Suprapubic skin (tissue), 4 donors: ENCODE measurements around the gene LTF. TPM values are rescaled to one million over a fixed set of nuclear protein-coding genes. Genes with fewer than 3 reads are reported as not detected.

Source experiments
- DNase-seq, 2 donors: peaks; one replicate each; pipeline ENCODE4 v3.0.0-alpha.2; 2019; ENCODE audit warnings: low spot score in 2 of 2
- H3K27ac ChIP-seq: fragments of 200-600 bp; sonication (generic); one replicate; pipeline ENCODE4 v1.5.1; 2019
- H3K27me3 ChIP-seq: fragments of 200-600 bp; sonication (generic); one replicate; pipeline ENCODE4 v1.5.1; 2019
- H3K36me3 ChIP-seq: fragments of 200-600 bp; sonication (generic); one replicate; pipeline ENCODE4 v1.5.1; 2019
- H3K4me1 ChIP-seq: fragments of 200-600 bp; sonication (generic); one replicate; pipeline ENCODE4 v1.5.1; 2019
- H3K4me3 ChIP-seq: fragments of 200-600 bp; sonication (generic); one replicate; pipeline ENCODE4 v1.5.1; 2019; ENCODE audit warnings: mild to moderate bottlenecking
- H3K9me3 ChIP-seq: fragments of 200-600 bp; sonication (generic); one replicate; pipeline ENCODE4 v1.5.1; 2019
- EP300 ChIP-seq: sonication (generic); formaldehyde crosslinking; IDR thresholded peaks from one replicate; pipeline ENCODE4 v1.6.1; 2017; ENCODE audit warnings: antibody characterized with exemption
- POLR2A ChIP-seq, 2 donors: fragments of 450-650 bp; IDR thresholded peaks; one replicate each; pipeline ENCODE4 v1.6.1; 2017; ENCODE audit warnings: antibody characterized with exemption in 2 of 2, mild to moderate bottlenecking in 2 of 2, moderate library complexity in 2 of 2
- POLR2AphosphoS5 ChIP-seq, 3 donors: sonication (generic); formaldehyde crosslinking; IDR thresholded peaks; one replicate each; pipeline ENCODE4 v1.6.1; 2017; ENCODE audit warnings: antibody characterized with exemption in 3 of 3
- WGBS: methylation state at CpG from one replicate; pipeline ENCODE4 v1.1.5; 2018; 5-methylcytosine and 5-hydroxymethylcytosine counted together
- total RNA-seq, 4 donors: library from RNA; depleted of rRNA; stranded (reverse); fragments of >200 nt; gene quantifications; one replicate each; pipeline ENCODE4 v1.1.0, GENCODE V29; 2016
- TF ChIP-seq, protein P1 (sequence below), 2 donors: fragments of 200-600 bp in 1 of 2; fragments of 450-650 bp in 1 of 2; sonication (generic) in 1 of 2; IDR thresholded peaks; one replicate each; pipeline ENCODE4 v1.5.1; 2016 to 2019; ENCODE audit warnings: antibody characterized with exemption in 2 of 2, mild to moderate bottlenecking in 1 of 2, moderate library complexity in 1 of 2

Gene LTF
- total RNA-seq, 4 donors from 2014 or later = 2.3 to 8.6 (median 3.7) TPM

DNA sequence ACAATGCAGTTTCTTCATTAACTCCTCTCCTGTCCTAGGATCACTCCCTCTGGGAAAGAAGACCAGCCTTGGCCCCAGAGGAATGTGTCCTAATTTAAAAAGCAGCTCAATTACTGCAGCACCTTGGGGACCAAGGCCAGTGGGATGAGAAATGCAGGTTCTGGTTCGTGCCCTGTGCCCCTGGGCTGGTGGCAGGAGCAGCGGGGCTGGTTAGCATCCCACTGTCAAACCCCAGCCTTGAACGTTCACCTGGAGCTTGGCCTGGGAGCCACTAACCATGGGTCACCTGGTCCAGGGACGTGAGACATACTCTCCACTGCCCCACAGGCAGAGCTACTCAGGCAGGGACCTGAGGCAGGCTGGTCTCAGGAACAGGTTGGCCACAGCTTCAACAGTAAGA lies 24.7 kb upstream of the LTF start:
- no peaks in the 10 kb centered on the region for H3K9me3 ChIP-seq
- no peak overlapping the region for H3K4me3 ChIP-seq
- no peaks in the 10 kb centered on the region for H3K36me3 ChIP-seq
- H3K4me1 ChIP-seq = peaks cover 8% of the 10 kb centered on the region
- no peak overlapping the region for H3K27ac ChIP-seq
- TF ChIP-seq, protein P1, sequence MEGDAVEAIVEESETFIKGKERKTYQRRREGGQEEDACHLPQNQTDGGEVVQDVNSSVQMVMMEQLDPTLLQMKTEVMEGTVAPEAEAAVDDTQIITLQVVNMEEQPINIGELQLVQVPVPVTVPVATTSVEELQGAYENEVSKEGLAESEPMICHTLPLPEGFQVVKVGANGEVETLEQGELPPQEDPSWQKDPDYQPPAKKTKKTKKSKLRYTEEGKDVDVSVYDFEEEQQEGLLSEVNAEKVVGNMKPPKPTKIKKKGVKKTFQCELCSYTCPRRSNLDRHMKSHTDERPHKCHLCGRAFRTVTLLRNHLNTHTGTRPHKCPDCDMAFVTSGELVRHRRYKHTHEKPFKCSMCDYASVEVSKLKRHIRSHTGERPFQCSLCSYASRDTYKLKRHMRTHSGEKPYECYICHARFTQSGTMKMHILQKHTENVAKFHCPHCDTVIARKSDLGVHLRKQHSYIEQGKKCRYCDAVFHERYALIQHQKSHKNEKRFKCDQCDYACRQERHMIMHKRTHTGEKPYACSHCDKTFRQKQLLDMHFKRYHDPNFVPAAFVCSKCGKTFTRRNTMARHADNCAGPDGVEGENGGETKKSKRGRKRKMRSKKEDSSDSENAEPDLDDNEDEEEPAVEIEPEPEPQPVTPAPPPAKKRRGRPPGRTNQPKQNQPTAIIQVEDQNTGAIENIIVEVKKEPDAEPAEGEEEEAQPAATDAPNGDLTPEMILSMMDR (IDR thresholded peaks at IDR 0.05) = no peak
- no peak for TF ChIP-seq EP300
- no peak for TF ChIP-seq POLR2AphosphoS5 (IDR thresholded peaks at IDR 0.05)
- TF ChIP-seq POLR2A (IDR thresholded peaks at IDR 0.05) = no peak
- no peak for DNase-seq
- H3K27me3 ChIP-seq = no peaks in the 10 kb centered on the region
- WGBS = 88% methylated on average over 4 of the region's 4 CpGs

DNA sequence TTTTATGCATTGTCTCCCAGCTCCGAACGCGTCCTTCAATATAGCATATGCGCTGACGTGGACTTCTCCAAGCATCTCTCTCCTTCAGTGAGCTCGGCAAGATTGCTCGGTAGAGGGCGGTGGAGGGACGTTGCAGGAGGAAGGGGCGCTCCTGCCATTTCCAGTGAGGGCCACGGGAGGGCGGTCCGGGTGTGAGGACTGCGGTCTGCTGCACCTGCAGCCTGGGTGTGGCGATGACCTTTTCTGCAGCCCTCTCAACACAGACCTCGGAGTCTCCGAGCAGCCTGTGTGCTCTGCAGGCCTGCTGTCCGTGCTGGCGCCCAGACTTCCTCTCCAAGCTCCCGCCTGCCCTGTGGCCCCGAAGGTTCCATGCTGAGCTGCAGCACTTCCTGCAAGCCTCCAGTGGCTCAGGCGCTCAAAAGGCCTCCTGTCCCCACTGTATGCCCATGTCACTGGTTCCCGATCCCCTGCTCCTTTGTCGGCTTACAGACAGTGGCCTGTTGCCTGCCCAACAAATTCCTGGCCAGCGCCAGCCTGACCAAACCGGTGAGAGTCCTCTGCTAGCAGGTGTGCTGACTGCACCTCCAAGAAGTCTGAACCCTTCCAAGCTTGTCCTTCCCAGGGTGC lies 24.1 kb upstream of the LTF start:
- peak; percentile 90 to 95 for DNase-seq
- Histone ChIP-seq H3K27ac (no peak overlapping the region), H3K36me3 (no peaks in the 10 kb centered on the region), H3K9me3 (no peaks in the 10 kb centered on the region), H3K27me3 (no peaks in the 10 kb centered on the region), H3K4me3 (no peak overlapping the region), H3K4me1 (peaks cover 8% of the 10 kb centered on the region)
- 16% methylated on average over 18 of the region's 26 CpGs for WGBS
- no peak for TF ChIP-seq EP300
- peak in 1 of 3 donors; percentile 26 for TF ChIP-seq POLR2AphosphoS5 (IDR thresholded peaks at IDR 0.05)
- no peak for TF ChIP-seq POLR2A (IDR thresholded peaks at IDR 0.05)
- TF ChIP-seq, protein P1 (IDR thresholded peaks at IDR 0.05) = peak; percentile 98 to 99

DNA sequence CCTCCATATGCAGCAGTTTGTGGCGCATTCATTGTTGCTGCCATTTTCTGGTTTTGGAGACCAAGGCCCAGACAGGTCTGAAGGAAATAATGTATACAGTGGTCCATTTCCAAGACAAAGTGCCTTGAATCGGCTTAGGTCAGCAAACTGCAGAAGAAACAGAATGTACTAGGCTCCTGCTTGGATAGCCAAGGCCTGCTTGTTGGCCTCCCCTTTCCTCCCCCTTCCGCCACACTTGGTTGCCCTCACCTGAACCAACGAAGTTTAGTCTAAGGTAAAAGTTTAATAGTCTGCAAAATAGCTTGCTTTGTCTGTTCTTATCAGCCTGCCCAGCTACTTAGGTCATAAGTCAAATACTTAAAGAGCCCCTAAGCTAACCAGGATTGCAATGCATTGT lies 21.1 kb upstream of the LTF start:
- H3K27me3 ChIP-seq = no peaks in the 10 kb centered on the region
- peaks cover 8% of the 10 kb centered on the region for H3K4me1 ChIP-seq
- no peak for DNase-seq
- TF ChIP-seq, protein P1 (IDR thresholded peaks at IDR 0.05) = no peak
- no peak for TF ChIP-seq POLR2AphosphoS5 (IDR thresholded peaks at IDR 0.05)
- TF ChIP-seq POLR2A (IDR thresholded peaks at IDR 0.05) = no peak
- TF ChIP-seq EP300 = no peak
- no peak overlapping the region for H3K27ac ChIP-seq
- no peaks in the 10 kb centered on the region for H3K36me3 ChIP-seq
- H3K9me3 ChIP-seq = no peaks in the 10 kb centered on the region
- H3K4me3 ChIP-seq = no peak overlapping the region
- WGBS = 94% methylated on average over 4 of the region's 4 CpGs

DNA sequence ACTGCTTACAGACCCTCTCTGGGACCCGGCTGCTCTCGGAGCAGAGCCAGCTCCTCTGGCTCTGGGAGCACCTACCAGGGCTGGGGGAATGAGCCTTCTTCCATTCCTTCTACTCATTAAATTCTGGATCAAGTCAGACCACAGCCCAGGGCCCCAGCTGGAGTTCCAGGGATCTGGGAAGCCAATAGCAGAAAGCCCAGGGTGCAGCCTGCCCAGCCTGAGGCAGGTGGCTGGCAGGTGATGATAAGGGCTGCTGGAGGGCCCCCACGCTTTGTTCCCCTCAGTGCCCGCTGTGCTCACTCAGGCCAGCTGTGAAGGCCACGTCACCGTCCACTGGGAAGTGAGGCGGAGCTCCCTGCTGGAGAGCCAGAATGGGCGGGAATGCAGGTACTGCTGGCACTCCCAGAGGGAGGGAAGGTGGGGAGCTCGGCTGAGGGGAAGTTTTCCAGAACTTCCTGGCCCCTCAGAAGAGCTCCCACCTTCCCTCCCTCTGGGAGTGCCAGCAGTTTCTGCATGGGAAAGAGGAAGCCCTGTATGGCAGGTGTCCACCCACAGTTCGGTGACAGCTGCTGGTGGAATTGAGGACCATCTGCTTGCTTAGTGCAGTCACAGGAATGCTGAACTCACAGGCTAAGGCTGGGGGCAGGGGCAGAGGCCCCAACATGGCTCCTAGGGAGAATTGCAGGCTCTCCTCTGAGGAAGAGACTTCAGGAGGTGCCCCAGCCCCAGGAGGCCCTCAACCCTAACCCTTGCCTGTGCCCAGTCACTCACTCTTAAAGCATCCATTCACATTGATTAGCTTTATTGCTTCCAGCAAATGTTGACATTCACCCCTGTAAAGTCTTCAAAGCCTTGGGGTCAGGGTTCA lies 20.4 kb upstream of the LTF start:
- Histone ChIP-seq H3K27me3 (no peaks in the 10 kb centered on the region), H3K9me3 (no peaks in the 10 kb centered on the region), H3K4me3 (no peak overlapping the region), H3K4me1 (peaks cover 8% of the 10 kb centered on the region), H3K36me3 (no peaks in the 10 kb centered on the region), H3K27ac (no peak overlapping the region)
- DNase-seq = no peak
- WGBS = 69% methylated on average over 8 of the region's 10 CpGs
- TF ChIP-seq POLR2A (IDR thresholded peaks at IDR 0.05) = no peak
- no peak for TF ChIP-seq POLR2AphosphoS5 (IDR thresholded peaks at IDR 0.05)
- no peak for TF ChIP-seq EP300
- TF ChIP-seq, protein P1 (IDR thresholded peaks at IDR 0.05) = no peak

DNA sequence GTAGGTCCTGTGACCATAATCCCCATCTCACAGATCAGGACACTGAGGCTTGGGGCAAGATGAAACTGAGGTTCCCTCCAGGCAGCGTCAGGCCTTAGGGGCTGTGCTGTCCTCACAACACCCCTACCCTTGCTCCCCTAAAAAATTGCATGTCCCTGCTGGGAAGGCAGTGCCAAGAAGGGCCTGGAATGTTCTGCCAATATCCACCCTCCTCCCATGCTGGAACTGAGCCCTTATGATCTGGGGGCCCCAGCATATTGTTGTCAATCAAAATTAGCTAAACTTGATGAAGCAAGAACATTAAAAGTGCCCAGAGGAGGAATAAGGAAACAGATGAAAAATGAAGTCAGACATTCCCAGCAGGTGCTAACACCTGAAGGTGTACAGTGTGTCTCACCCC lies 19.7 kb upstream of the LTF start:
- Histone ChIP-seq H3K27me3 (no peaks in the 10 kb centered on the region), H3K27ac (no peak overlapping the region), H3K4me1 (peaks cover 8% of the 10 kb centered on the region), H3K4me3 (no peak overlapping the region), H3K9me3 (no peaks in the 10 kb centered on the region), H3K36me3 (no peaks in the 10 kb centered on the region)
- TF ChIP-seq POLR2A (IDR thresholded peaks at IDR 0.05) (no peak), POLR2AphosphoS5 (IDR thresholded peaks at IDR 0.05) (no peak), EP300 (no peak)
- TF ChIP-seq, protein P1 (IDR thresholded peaks at IDR 0.05) = no peak
- no peak for DNase-seq
- 89% methylated on average over 1 of the region's 1 CpG for WGBS
